HEK293 (cell line): ENCODE results near the gene PHRF1.

Experiments
- BCL11A ChIP-seq: fragments of 450-650 bp; formaldehyde crosslinking; IDR thresholded peaks from 2 replicates; pipeline ENCODE4 v1.5.1; 2016; ENCODE audit warnings: low read depth, missing biosample characterization, missing genetic modification characterization
- CTCF ChIP-seq: fragments of 450-650 bp; formaldehyde crosslinking; IDR thresholded peaks from 2 replicates; pipeline ENCODE4 v1.5.1; 2016; ENCODE audit warnings: missing biosample characterization, missing genetic modification characterization
- HOXA7 ChIP-seq: sonication (generic); formaldehyde crosslinking; IDR thresholded peaks from 2 replicates; pipeline ENCODE4 v1.8.1; 2022; ENCODE audit warnings: missing genetic modification reagents, borderline replicate concordance
- IKZF3 ChIP-seq: fragments of 450-650 bp; IDR thresholded peaks from 2 replicates; pipeline ENCODE4 v1.5.0; 2018; ENCODE audit warnings: missing biosample characterization, mild to moderate bottlenecking, missing genetic modification characterization, moderate library complexity
- KLF9 ChIP-seq: fragments of 450-650 bp; formaldehyde crosslinking; IDR thresholded peaks from 2 replicates; pipeline ENCODE4 v1.5.1; 2016; ENCODE audit warnings: missing biosample characterization, missing genetic modification characterization, low read depth
- REST ChIP-seq: fragments of 450-650 bp; formaldehyde crosslinking; IDR thresholded peaks from 2 replicates; pipeline ENCODE4 v1.5.1; 2016; ENCODE audit warnings: missing biosample characterization, missing genetic modification characterization
- SCRT1 ChIP-seq: fragments of 450-650 bp; formaldehyde crosslinking; IDR thresholded peaks from 2 replicates; pipeline ENCODE4 v1.5.1; 2016; ENCODE audit warnings: missing biosample characterization, missing genetic modification characterization, borderline replicate concordance
- ZFHX2 ChIP-seq: fragments of 450-650 bp; formaldehyde crosslinking; conservative IDR thresholded peaks from 2 replicates; pipeline ENCODE4 v1.5.1; 2016; ENCODE audit warnings: missing biosample characterization, missing genetic modification characterization
- ZNF19 ChIP-seq: fragments of 450-650 bp; formaldehyde crosslinking; IDR thresholded peaks from 2 replicates; pipeline ENCODE4; 2016; ENCODE audit warnings: missing biosample characterization, missing genetic modification characterization, low read depth
- ZNF2 ChIP-seq: fragments of 450-650 bp; formaldehyde crosslinking; IDR thresholded peaks from 2 replicates; pipeline ENCODE4 v1.5.1; 2016; ENCODE audit warnings: missing biosample characterization, missing genetic modification characterization
- ZNF274 ChIP-seq, 2 experiments: fragments of 200-500 bp in 1 of 2; fragments of 450-650 bp in 1 of 2; sonication (Bioruptor generic) in 1 of 2; formaldehyde crosslinking in 1 of 2; IDR thresholded peaks; 2 replicates each; pipeline versions ENCODE4 v1.5.1 to v1.6.1; 2014 to 2016; ENCODE audit warnings: borderline replicate concordance in 1 of 2, inconsistent platforms in 1 of 2, low read length in 1 of 2, missing biosample characterization in 1 of 2, missing genetic modification characterization in 1 of 2
- ZNF350 ChIP-seq: fragments of 450-650 bp; formaldehyde crosslinking; IDR thresholded peaks from 2 replicates; pipeline ENCODE4 v1.5.0; 2017; ENCODE audit warnings: missing biosample characterization, mild to moderate bottlenecking, missing genetic modification characterization
- ZNF530 ChIP-seq: fragments of 450-650 bp; formaldehyde crosslinking; IDR thresholded peaks from 2 replicates; pipeline ENCODE4 v1.5.1; 2016; ENCODE audit warnings: low read depth, missing biosample characterization, missing genetic modification characterization
- ZNF639 ChIP-seq: fragments of 450-650 bp; formaldehyde crosslinking; IDR thresholded peaks from 2 replicates; pipeline ENCODE4 v1.5.1; 2016; ENCODE audit warnings: missing biosample characterization, missing genetic modification characterization

GRCh38 chr11:544817-545166 lies 31.5 kb upstream of the PHRF1 start:
- no peak for TF ChIP-seq ZNF19 (tag by site-specific recombination)
- TF ChIP-seq ZNF530: no peak
- TF ChIP-seq CTCF (tag by site-specific recombination): no peak
- no peak for TF ChIP-seq ZNF350
- no peak for TF ChIP-seq REST
- no peak for TF ChIP-seq HOXA7 (CRISPR knock-in tag)
- no peak for TF ChIP-seq ZNF639
- TF ChIP-seq BCL11A (tag by site-specific recombination): no peak
- no peak for TF ChIP-seq ZNF274 (IDR thresholded peaks at IDR 0.05; ENCODE audit: low read length)
- no peak for TF ChIP-seq ZNF274 (tag by site-specific recombination; IDR thresholded peaks at IDR 0.05; ENCODE audit: borderline replicate concordance)
- TF ChIP-seq IKZF3 (tag by site-specific recombination): no peak
- no peak for TF ChIP-seq ZFHX2
- no peak for TF ChIP-seq KLF9 (tag by site-specific recombination)
- TF ChIP-seq ZNF2 (tag by site-specific recombination): no peak
- no peak for TF ChIP-seq SCRT1 (tag by site-specific recombination)
